OCI-LY3 (cell line): ENCODE measurements around the gene PIK3R3.
"Not testable (repeated sequence)": the region's sequence is repeated elsewhere in the genome, so short reads cannot be mapped to it uniquely, and the experiment has no call there.

Experiments used
- H2AFZ ChIP-seq: fragments of 200-600, 300-600 bp; shearing (Covaris generic); 2 replicates; pipeline ENCODE4 v1.6.0; 2014; ENCODE audit warnings: antibody characterized with exemption, low read depth, low read length
- H3K27ac ChIP-seq: fragments of 200-600, 300-600 bp; sonication (generic); 2 replicates; pipeline ENCODE4 v1.5.1; 2014; ENCODE audit warnings: mild to moderate bottlenecking, low read length, moderate library complexity, mixed read lengths
- H3K27me3 ChIP-seq: fragments of 200-600, 300-600 bp; sonication (generic); 2 replicates; pipeline ENCODE4 v1.6.1; 2014; ENCODE audit warnings: low read depth, low read length, mixed read lengths
- H3K36me3 ChIP-seq: fragments of 200-600, 300-600 bp; sonication (generic); replicated peaks from 2 replicates; pipeline ENCODE3; 2014; ENCODE audit warnings: low read depth, low read length, mixed read lengths
- H3K4me1 ChIP-seq: fragments of 300-600, 200-600 bp; sonication (generic); 2 replicates; pipeline ENCODE4 v1.6.1; 2014; ENCODE audit warnings: low read length, mixed read lengths
- H3K4me2 ChIP-seq: fragments of 200-600, 300-600 bp; sonication (generic); 2 replicates; pipeline ENCODE4 v1.6.1; 2014; ENCODE audit warnings: low read length, mixed read lengths
- H3K4me3 ChIP-seq: fragments of 300-600, 200-600 bp; sonication (generic); 2 replicates; pipeline ENCODE4 v1.5.1; 2014; ENCODE audit warnings: antibody characterized with exemption, mild to moderate bottlenecking, low read length, moderate library complexity
- H3K79me2 ChIP-seq: fragments of 300-600, 200-600 bp; shearing (Covaris generic); 2 replicates; pipeline ENCODE4 v1.6.1; 2014; ENCODE audit warnings: mild to moderate bottlenecking, low read length, mixed read lengths
- H3K9ac ChIP-seq: fragments of 300-600, 200-600 bp; shearing (Covaris generic); 2 replicates; pipeline ENCODE4 v1.6.0; 2014; ENCODE audit warnings: mild to moderate bottlenecking, low read length, moderate library complexity
- H3K9me3 ChIP-seq: fragments of 200-600, 300-600 bp; shearing (Covaris generic); 2 replicates; pipeline ENCODE4 v1.6.1; 2014; ENCODE audit warnings: low read length, mixed read lengths; ENCODE audit not compliant: insufficient read depth
- H4K20me1 ChIP-seq: fragments of 200-600, 300-600 bp; sonication (generic); 2 replicates; pipeline ENCODE4 v1.6.1; 2016; ENCODE audit warnings: low read length, mixed read lengths; ENCODE audit not compliant: insufficient read depth
- EZH2phosphoT487 ChIP-seq: fragments of 200-600 bp; shearing (Covaris generic); IDR thresholded peaks from 2 replicates; pipeline ENCODE4 v1.6.1; 2018; ENCODE audit warnings: antibody characterized with exemption, mixed run types, low read depth
- TF ChIP-seq, protein P1 (sequence below): fragments of 200-600, 300-600 bp; sonication (generic); IDR thresholded peaks from 2 replicates; pipeline ENCODE4 v1.5.1; 2014; ENCODE audit warnings: antibody characterized with exemption, low read length, low read depth

The PIK3R3 gene

DNA sequence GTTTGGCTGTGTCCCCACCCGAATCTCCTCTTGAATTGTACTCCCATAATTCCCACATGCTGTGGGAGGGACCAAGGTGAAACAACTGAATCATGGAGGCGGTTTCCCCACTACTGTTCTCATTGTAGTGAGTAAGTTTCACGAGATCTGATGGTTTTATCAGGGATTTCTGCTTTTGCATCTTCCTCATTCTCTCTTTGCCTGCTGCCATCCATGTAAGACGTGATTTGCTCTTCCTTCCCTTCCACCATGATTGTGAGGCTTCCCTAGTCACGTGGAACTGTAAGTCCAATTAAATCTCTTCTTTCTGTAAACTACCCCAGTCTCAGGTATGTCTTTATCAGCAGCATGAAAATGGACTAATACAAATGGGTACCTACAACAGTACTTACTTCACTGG is 73.5 kb downstream of the PIK3R3 start:
- peaks cover 32% of the 10 kb centered on the region for H3K4me1 ChIP-seq
- H3K79me2 ChIP-seq: no peaks in the 10 kb centered on the region
- TF ChIP-seq EZH2phosphoT487: no peak
- TF ChIP-seq, protein P1, sequence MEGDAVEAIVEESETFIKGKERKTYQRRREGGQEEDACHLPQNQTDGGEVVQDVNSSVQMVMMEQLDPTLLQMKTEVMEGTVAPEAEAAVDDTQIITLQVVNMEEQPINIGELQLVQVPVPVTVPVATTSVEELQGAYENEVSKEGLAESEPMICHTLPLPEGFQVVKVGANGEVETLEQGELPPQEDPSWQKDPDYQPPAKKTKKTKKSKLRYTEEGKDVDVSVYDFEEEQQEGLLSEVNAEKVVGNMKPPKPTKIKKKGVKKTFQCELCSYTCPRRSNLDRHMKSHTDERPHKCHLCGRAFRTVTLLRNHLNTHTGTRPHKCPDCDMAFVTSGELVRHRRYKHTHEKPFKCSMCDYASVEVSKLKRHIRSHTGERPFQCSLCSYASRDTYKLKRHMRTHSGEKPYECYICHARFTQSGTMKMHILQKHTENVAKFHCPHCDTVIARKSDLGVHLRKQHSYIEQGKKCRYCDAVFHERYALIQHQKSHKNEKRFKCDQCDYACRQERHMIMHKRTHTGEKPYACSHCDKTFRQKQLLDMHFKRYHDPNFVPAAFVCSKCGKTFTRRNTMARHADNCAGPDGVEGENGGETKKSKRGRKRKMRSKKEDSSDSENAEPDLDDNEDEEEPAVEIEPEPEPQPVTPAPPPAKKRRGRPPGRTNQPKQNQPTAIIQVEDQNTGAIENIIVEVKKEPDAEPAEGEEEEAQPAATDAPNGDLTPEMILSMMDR: no peak
- no peaks in the 10 kb centered on the region for H4K20me1 ChIP-seq
- no peaks in the 10 kb centered on the region for H3K9me3 ChIP-seq
- peaks cover 24% of the 10 kb centered on the region for H3K36me3 ChIP-seq
- H3K27ac ChIP-seq: no peak overlapping the region
- no peaks in the 10 kb centered on the region for H3K27me3 ChIP-seq
- H3K4me3 ChIP-seq: no peak overlapping the region
- H2AFZ ChIP-seq: no peak overlapping the region
- H3K4me2 ChIP-seq: no peak overlapping the region
- H3K9ac ChIP-seq: no peak overlapping the region

GRCh38 chr1:46057781-46058180 is 74.6 kb downstream of the PIK3R3 start:
- H3K9ac ChIP-seq: no peak overlapping the region
- H3K9me3 ChIP-seq: no peaks in the 10 kb centered on the region
- H3K36me3 ChIP-seq: peaks cover 24% of the 10 kb centered on the region
- peaks cover 21% of the 10 kb centered on the region for H3K4me1 ChIP-seq
- no peaks in the 10 kb centered on the region for H3K27me3 ChIP-seq
- H3K4me2 ChIP-seq: no peak overlapping the region
- H2AFZ ChIP-seq: no peak overlapping the region
- TF ChIP-seq, protein P1: no peak
- TF ChIP-seq EZH2phosphoT487: no peak
- no peaks in the 10 kb centered on the region for H4K20me1 ChIP-seq
- H3K79me2 ChIP-seq: no peaks in the 10 kb centered on the region
- no peak overlapping the region for H3K4me3 ChIP-seq
- H3K27ac ChIP-seq: no peak overlapping the region

GRCh38 chr1:46057215-46057614 is 75.2 kb downstream of the PIK3R3 start:
- not testable (repeated sequence) for H3K4me3 ChIP-seq, H3K27me3 ChIP-seq, H2AFZ ChIP-seq, H3K4me2 ChIP-seq, H3K27ac ChIP-seq, H4K20me1 ChIP-seq, H3K9ac ChIP-seq, H3K9me3 ChIP-seq, H3K79me2 ChIP-seq
- peaks cover 15% of the 10 kb centered on the region for H3K4me1 ChIP-seq
- H3K36me3 ChIP-seq: peaks cover 24% of the 10 kb centered on the region

- H3K36me3 ChIP-seq: peaks cover 16% of the 10 kb centered on the region
- no peak overlapping the region for H2AFZ ChIP-seq
- H3K27me3 ChIP-seq: no peaks in the 10 kb centered on the region
- H3K9me3 ChIP-seq: no peaks in the 10 kb centered on the region
- peaks cover 6% of the 10 kb centered on the region; the same call in 1 of the 2 replicates for H3K4me1 ChIP-seq
- no peak overlapping the region for H3K4me3 ChIP-seq
- H3K4me2 ChIP-seq: no peak overlapping the region
- TF ChIP-seq, protein P1: no peak
- TF ChIP-seq EZH2phosphoT487: no peak
- no peak overlapping the region for H3K27ac ChIP-seq
- H3K9ac ChIP-seq: no peak overlapping the region
- no peaks in the 10 kb centered on the region for H3K79me2 ChIP-seq
- H4K20me1 ChIP-seq: no peaks in the 10 kb centered on the region
These were observed 76.1 kb downstream of the PIK3R3 start for GRCh38 chr1:46056325-46056724.

GRCh38 chr1:46053734-46054133 is 78.7 kb downstream of the PIK3R3 start:
- Histone ChIP-seq H3K27me3 (no peaks in the 10 kb centered on the region), H3K79me2 (no peaks in the 10 kb centered on the region), H3K4me3 (no peak overlapping the region), H3K9ac (no peak overlapping the region), H3K27ac (no peak overlapping the region), H3K4me1 (no peaks in the 10 kb centered on the region), H3K36me3 (no peaks in the 10 kb centered on the region), H3K4me2 (no peak overlapping the region), H4K20me1 (no peaks in the 10 kb centered on the region), H3K9me3 (no peaks in the 10 kb centered on the region), H2AFZ (no peak overlapping the region)
- TF ChIP-seq EZH2phosphoT487: no peak
- TF ChIP-seq, protein P1: no peak
